ENCODE data around the gene APCDD1.

- TF ChIP-seq CTCF (IDR thresholded peaks at IDR 0.05; ENCODE audit: insufficient read depth, low read depth, low read length), result no peak
- TF ChIP-seq EZH2 (IDR thresholded peaks at IDR 0.05; ENCODE audit: insufficient read depth, low read length), result no peak
Observed at GRCh38 chr18:10495936-10496335, 41.5 kb downstream of the APCDD1 start.

Measured in astrocyte (in vitro differentiated cells and primary cell).